DOHH2 (cell line): ENCODE measurements around the gene ILKAP.

ENCODE experiments used
- EZH2phosphoT487 ChIP-seq: fragments of 200-600 bp; sonication (generic); IDR thresholded peaks from 2 replicates; pipeline ENCODE4 v1.6.1; 2017; ENCODE audit warnings: borderline replicate concordance, mild to moderate bottlenecking, antibody characterized with exemption, low read length, moderate library complexity, mixed read lengths
- TF ChIP-seq, protein P1 (sequence below): fragments of 200-600 bp; sonication (generic); IDR thresholded peaks from one replicate; pipeline ENCODE4 v1.5.1; 2014; ENCODE audit warnings: antibody characterized with exemption, mild to moderate bottlenecking, low read depth, low read length; ENCODE audit not compliant: poor library complexity, severe bottlenecking

DNA sequence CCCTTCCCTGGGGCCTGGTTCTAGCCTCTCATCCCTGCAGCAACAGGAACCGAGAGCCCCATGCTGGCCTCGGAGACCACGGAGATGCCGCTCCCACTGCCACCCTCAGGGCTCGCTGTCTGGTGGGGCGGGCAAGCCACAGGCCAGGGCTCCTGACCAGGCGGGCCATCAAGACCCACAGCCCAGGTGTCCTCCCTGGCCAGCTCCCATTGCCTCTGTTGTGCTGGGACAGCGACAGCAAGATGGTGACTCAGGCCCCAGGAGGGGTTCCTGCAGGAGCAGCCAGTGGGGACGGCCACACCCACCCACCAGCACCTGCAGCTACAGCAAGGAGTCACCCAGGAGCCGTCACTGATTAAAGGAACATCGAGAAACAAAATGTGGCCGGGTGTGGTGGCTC is 57.6 kb downstream of the ILKAP start:
- TF ChIP-seq, protein P1, sequence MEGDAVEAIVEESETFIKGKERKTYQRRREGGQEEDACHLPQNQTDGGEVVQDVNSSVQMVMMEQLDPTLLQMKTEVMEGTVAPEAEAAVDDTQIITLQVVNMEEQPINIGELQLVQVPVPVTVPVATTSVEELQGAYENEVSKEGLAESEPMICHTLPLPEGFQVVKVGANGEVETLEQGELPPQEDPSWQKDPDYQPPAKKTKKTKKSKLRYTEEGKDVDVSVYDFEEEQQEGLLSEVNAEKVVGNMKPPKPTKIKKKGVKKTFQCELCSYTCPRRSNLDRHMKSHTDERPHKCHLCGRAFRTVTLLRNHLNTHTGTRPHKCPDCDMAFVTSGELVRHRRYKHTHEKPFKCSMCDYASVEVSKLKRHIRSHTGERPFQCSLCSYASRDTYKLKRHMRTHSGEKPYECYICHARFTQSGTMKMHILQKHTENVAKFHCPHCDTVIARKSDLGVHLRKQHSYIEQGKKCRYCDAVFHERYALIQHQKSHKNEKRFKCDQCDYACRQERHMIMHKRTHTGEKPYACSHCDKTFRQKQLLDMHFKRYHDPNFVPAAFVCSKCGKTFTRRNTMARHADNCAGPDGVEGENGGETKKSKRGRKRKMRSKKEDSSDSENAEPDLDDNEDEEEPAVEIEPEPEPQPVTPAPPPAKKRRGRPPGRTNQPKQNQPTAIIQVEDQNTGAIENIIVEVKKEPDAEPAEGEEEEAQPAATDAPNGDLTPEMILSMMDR, result no peak
- no peak for TF ChIP-seq EZH2phosphoT487
